GM23248 (cell line): ENCODE results near the gene CRYBA4. TPM values are rescaled to one million over a fixed set of nuclear protein-coding genes. Genes with fewer than 3 reads are reported as not detected.

ENCODE experiments used
- DNase-seq: peaks from one replicate; pipeline ENCODE4 v3.0.0-alpha.2; 2015
- H2AFZ ChIP-seq: fragments of 200-600 bp; sonication (generic); 2 replicates; pipeline ENCODE4 v1.6.1; 2016; ENCODE audit warnings: antibody characterized with exemption
- H3F3A ChIP-seq: fragments of 200-600 bp; sonication (generic); 2 replicates; pipeline ENCODE4 v1.6.1; 2016; ENCODE audit warnings: mild to moderate bottlenecking, antibody characterized with exemption, mixed run types; ENCODE audit not compliant: insufficient read depth
- H3K27ac ChIP-seq: fragments of 200-600 bp; sonication (generic); 2 replicates; pipeline ENCODE4 v1.5.1; 2016; ENCODE audit warnings: mild to moderate bottlenecking
- H3K27me3 ChIP-seq: fragments of 200-600 bp; sonication (generic); replicated peaks from 2 replicates; pipeline ENCODE4 v1.6.1; 2016; ENCODE audit warnings: mild to moderate bottlenecking; ENCODE audit not compliant: insufficient read depth
- H3K36me3 ChIP-seq: fragments of 200-600 bp; sonication (generic); 2 replicates; pipeline ENCODE4 v1.6.1; 2016; ENCODE audit warnings: low read depth, mild to moderate bottlenecking
- H3K4me1 ChIP-seq: fragments of 200-600 bp; sonication (generic); 2 replicates; pipeline ENCODE4 v1.6.1; 2016; ENCODE audit warnings: mild to moderate bottlenecking; ENCODE audit not compliant: insufficient read depth
- H3K4me2 ChIP-seq: fragments of 200-600 bp; sonication (generic); one replicate; pipeline ENCODE4 v1.6.1; 2016; ENCODE audit warnings: mild to moderate bottlenecking; ENCODE audit not compliant: unreplicated experiment
- H3K4me3 ChIP-seq: fragments of 200-600 bp; sonication (generic); 2 replicates; pipeline ENCODE4 v1.5.1; 2016; ENCODE audit warnings: mild to moderate bottlenecking
- H3K79me2 ChIP-seq: fragments of 200-600 bp; sonication (generic); 2 replicates; pipeline ENCODE4 v1.6.1; 2016; ENCODE audit warnings: mild to moderate bottlenecking; ENCODE audit not compliant: insufficient read depth
- H3K9ac ChIP-seq: fragments of 200-600 bp; sonication (generic); 2 replicates; pipeline ENCODE4 v1.6.1; 2016; ENCODE audit warnings: mild to moderate bottlenecking
- H3K9me2 ChIP-seq: fragments of 200-600 bp; sonication (generic); 2 replicates; pipeline ENCODE4 v1.6.1; 2016; ENCODE audit warnings: mixed run types, mild to moderate bottlenecking, moderate library complexity; ENCODE audit not compliant: insufficient read depth
- H3K9me3 ChIP-seq: fragments of 200-600 bp; sonication (generic); one replicate; pipeline ENCODE4 v1.6.1; 2017; ENCODE audit warnings: low read depth
- H4K20me1 ChIP-seq: fragments of 200-600 bp; sonication (generic); 2 replicates; pipeline ENCODE4 v1.6.0; 2016; ENCODE audit not compliant: insufficient read depth
- EZH2 ChIP-seq: fragments of 200-600 bp; sonication (generic); IDR thresholded peaks from 2 replicates; pipeline ENCODE4 v1.6.1; 2018; ENCODE audit warnings: antibody characterized with exemption, mild to moderate bottlenecking; ENCODE audit not compliant: insufficient read depth, poor library complexity, severe bottlenecking
- EZH2phosphoT487 ChIP-seq: fragments of 200-600 bp; sonication (generic); IDR thresholded peaks from 2 replicates; pipeline ENCODE4 v1.6.1; 2018; ENCODE audit warnings: antibody characterized with exemption, moderate library complexity, mild to moderate bottlenecking, low read depth; ENCODE audit not compliant: insufficient read depth
- WGBS, 2 experiments: methylation state at CpG; one replicate each; pipeline ENCODE4 v1.1.6; 2015 to 2017; ENCODE audit warnings: low lambda C conversion rate in 2 of 2, low coverage in 1 of 2; ENCODE audit errors: missing lambda C conversion rate in 2 of 2; 5-methylcytosine and 5-hydroxymethylcytosine counted together
- in situ Hi-C: fragments of 300-500 bp; cut with MboI; formaldehyde crosslinking; loops from 2 replicates; pipeline ENCODE4 v1.15.0; 2020
- polyA plus RNA-seq: library from polyadenylated mRNA; unstranded; fragments of >200 nt; fragmentation: Nextera tagmentation; extraction: Ambion mirVana; gene quantifications from 2 replicates; pipeline ENCODE4 v1.2.1, GENCODE V29; 2016
- total RNA-seq: library from RNA; depleted of rRNA; stranded (reverse); fragments of >200 nt; shearing (Covaris generic); gene quantifications from 2 replicates; pipeline ENCODE4 v1.2.3, GENCODE V29; 2014

Gene CRYBA4
- total and polyA plus RNA-seq, 2 experiments from 2014 or later, result not detected

- Histone ChIP-seq H3F3A (0 out of 2 replicates have a peak, but pooled peaks cover 5% of the 10 kb centered on the region), H3K79me2 (no peaks in the 10 kb centered on the region), H3K4me2 (no peak overlapping the region), H3K27ac (no peak overlapping the region), H3K4me1 (peaks cover 11% of the 10 kb centered on the region), H3K9ac (no peak overlapping the region), H3K27me3 (peaks cover 52% of the 10 kb centered on the region), H3K9me2 (no peaks in the 10 kb centered on the region), H3K36me3 (no peaks in the 10 kb centered on the region), H3K4me3 (no peak overlapping the region), H4K20me1 (no peaks in the 10 kb centered on the region), H2AFZ (no peak overlapping the region), H3K9me3 (no peaks in the 10 kb centered on the region)
- WGBS, 2 experiments, result 59 to 61% methylated on average over 6 of the region's 6 CpGs
- DNase-seq, result no peak
- in situ Hi-C loops, result no loop called here
- TF ChIP-seq EZH2phosphoT487 (no peak), EZH2 (no peak)
Measured at GRCh38 chr22:26648528-26649388, 27.0 kb downstream of the CRYBA4 start.

- H4K20me1 ChIP-seq, result no peaks in the 10 kb centered on the region
- H3K36me3 ChIP-seq, result no peaks in the 10 kb centered on the region
- in situ Hi-C loops, result no loop called here
- no peaks in the 10 kb centered on the region for H3K9me3 ChIP-seq
- no peaks in the 10 kb centered on the region for H3K9me2 ChIP-seq
- no peak for DNase-seq
- no peak overlapping the region for H3K4me2 ChIP-seq
- H3K27ac ChIP-seq, result no peak overlapping the region
- 0 out of 2 replicates have a peak, but pooled peaks cover 1% of the 10 kb centered on the region for H3F3A ChIP-seq
- no peak overlapping the region for H2AFZ ChIP-seq
- H3K9ac ChIP-seq, result no peak overlapping the region
- peaks cover 66% of the 10 kb centered on the region for H3K27me3 ChIP-seq
- no peaks in the 10 kb centered on the region for H3K79me2 ChIP-seq
- TF ChIP-seq EZH2 (no peak), EZH2phosphoT487 (no peak)
- H3K4me3 ChIP-seq, result no peak overlapping the region
- peaks cover 6% of the 10 kb centered on the region for H3K4me1 ChIP-seq
- WGBS, 2 experiments, result 58 to 69% methylated on average over 6 of the region's 6 CpGs
Measured at GRCh38 chr22:26650722-26651421, 29.1 kb downstream of the CRYBA4 start.

DNA sequence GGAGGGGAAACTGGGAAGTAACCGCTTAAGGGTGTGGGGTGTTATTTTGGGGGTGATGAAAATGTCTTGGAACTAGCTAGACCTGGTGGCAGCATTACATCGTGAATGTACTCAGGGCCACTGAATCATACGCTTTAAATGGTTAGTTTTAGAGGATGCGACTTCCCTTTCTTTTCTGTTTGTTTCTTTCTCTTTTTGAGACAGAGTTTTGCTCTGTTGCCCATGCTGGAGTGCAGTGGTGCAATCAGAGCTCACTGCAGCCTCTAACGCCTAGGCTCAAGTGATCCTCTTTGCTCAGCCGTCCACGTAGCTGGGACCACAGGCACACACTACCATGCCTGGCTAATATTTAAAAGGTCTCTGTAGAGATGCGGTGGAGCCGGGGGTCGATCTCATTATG, 30.1 kb downstream of the CRYBA4 start:
- no peak overlapping the region for H3K9ac ChIP-seq
- H3K79me2 ChIP-seq, result no peaks in the 10 kb centered on the region
- no peak overlapping the region for H2AFZ ChIP-seq
- no peak overlapping the region for H3K4me3 ChIP-seq
- peaks cover 68% of the 10 kb centered on the region for H3K27me3 ChIP-seq
- H3F3A ChIP-seq, result no peaks in the 10 kb centered on the region
- in situ Hi-C loops, result no loop called here
- no peaks in the 10 kb centered on the region for H3K9me2 ChIP-seq
- H4K20me1 ChIP-seq, result no peaks in the 10 kb centered on the region
- no peaks in the 10 kb centered on the region for H3K36me3 ChIP-seq
- H3K4me1 ChIP-seq, result no peaks in the 10 kb centered on the region
- no peak for TF ChIP-seq EZH2
- TF ChIP-seq EZH2phosphoT487, result no peak
- 55 to 56% methylated on average over 10 of the region's 10 CpGs for WGBS, 2 experiments
- no peak overlapping the region for H3K27ac ChIP-seq
- H3K9me3 ChIP-seq, result no peaks in the 10 kb centered on the region
- no peak for DNase-seq
- H3K4me2 ChIP-seq, result no peak overlapping the region

- Histone ChIP-seq H3K4me2 (peak within 1 kb of the TSS; percentile 74), H3K4me3 (peak within 1 kb of the TSS; percentile 59), H3K27me3 (peaks cover 45% of the 10 kb centered on the region), H3F3A (no peaks in the 10 kb centered on the region), H3K9me2 (no peaks in the 10 kb centered on the region), H3K4me1 (peaks cover 10% of the 10 kb centered on the region; the same call in 1 of the 2 replicates), H4K20me1 (no peaks in the 10 kb centered on the region), H3K36me3 (no peaks in the 10 kb centered on the region), H3K9ac (peak within 1 kb of the TSS; percentile 44; the same call in 1 of the 2 replicates), H3K27ac (no peak within 1 kb of the TSS), H2AFZ (peak within 1 kb of the TSS; percentile 63), H3K9me3 (no peaks in the 10 kb centered on the region), H3K79me2 (no peaks in the 10 kb centered on the region)
- DNase-seq, result peak; percentile 64
- in situ Hi-C loops, result no loop called here
- peak; percentile 85 for TF ChIP-seq EZH2
- no peak for TF ChIP-seq EZH2phosphoT487
- 5 to 7% methylated on average over 48 to 60 of the region's 62 CpGs for WGBS, 2 experiments
Measured at GRCh38 chr22:26656891-26657851, 35.4 kb downstream of the CRYBA4 start, which contains the start of gene MIAT. TSS of gene MIAT (plus strand) at chr22:26657588.
